Measurements from ENCODE around the gene HUS1.
"Not testable (repeated sequence)": the region's sequence is repeated elsewhere in the genome, so short reads cannot be mapped to it uniquely, and the experiment has no call there.

HUS1 gene

DNA sequence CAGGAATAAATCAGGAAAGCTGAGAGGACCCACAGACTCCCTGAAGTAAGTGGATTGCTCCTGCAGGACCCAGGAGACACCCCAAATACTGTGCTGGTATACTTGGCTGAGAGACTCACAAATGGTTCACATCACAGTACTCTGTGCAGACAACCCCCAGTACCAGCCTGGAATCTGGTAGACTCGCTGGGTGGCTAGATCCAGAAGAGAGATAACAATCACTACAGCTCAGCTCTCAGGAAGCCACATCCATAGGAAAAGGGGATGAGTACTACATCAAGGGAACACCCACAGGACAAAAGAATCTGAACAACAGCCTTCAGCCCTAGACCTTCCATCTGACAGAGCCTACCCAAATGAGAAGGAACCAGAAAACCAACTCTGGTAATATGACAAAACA, 62.9 kb downstream of the HUS1 start:
- DNase-seq, result not testable (repeated sequence)

DNA sequence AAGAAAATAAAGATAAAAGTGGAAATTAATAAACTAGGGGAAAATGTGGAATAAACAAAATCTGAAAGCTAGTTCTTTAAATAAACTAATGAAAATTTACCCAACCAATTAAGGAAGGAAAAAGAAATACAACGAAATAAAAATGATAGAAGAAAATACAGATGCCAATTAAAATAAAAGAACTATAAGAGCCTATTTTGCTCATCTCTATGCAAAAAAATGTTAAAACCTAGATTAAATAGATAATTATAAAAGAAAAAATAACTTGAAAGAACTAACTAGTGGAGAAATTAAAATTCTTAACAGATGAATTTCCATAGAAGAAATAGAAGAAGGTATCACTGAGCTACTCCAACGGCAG, 63.8 kb downstream of the HUS1 start:
- DNase-seq, result no peak

DNA sequence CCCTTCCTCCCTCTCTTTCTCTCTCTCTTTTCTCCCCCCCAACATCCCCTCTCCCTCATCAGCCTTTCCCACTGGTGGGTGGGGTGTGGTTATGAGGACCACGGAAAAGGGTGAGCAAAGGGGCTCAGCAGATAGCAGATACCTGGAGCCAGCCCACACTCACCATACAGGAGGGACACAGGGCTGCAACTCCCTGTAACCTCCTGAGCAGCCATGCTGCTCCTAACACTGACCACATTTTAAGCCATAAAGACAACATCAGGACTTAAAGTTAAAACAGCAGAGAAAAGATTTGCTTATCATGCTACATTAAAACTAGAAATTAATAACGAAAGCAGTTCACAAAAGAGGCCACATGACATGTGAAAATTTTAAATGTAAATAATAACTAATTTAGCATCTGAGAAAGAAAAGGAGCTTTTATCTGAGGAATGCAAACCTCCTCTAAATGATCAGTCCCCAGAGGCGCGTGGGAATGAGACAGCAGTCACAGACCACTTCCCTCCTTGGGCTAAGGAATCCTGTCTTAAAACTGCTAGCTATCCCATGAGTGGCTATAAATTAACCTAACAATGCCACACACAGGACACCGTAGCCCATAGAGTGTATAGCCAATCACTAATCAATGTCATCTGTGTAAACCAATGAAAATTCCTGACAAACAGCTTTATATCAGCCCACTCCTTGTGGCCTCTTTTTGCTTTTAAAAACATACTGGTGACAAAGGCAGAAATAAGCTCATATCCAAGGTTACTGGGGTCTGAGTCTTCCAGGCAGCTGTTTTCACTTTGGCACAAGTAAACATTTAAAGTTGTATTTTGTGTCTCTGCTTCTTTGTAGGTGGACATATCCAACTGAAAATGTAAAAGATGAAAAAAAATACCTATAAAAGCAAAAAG, 64.4 kb downstream of the HUS1 start:
- DNase-seq, result no peak

All from CD4-positive, alpha-beta T cell treated with Interleukin-17A for 1 hour (primary cell).